ENCODE measurements around the gene NHP2. TPM values are rescaled to one million over a fixed set of nuclear protein-coding genes. Genes with fewer than 3 reads are reported as not detected.

Gene NHP2
- total and polyA plus RNA-seq, 4 donors, result 64.7 to 199 (median 132) TPM

DNA sequence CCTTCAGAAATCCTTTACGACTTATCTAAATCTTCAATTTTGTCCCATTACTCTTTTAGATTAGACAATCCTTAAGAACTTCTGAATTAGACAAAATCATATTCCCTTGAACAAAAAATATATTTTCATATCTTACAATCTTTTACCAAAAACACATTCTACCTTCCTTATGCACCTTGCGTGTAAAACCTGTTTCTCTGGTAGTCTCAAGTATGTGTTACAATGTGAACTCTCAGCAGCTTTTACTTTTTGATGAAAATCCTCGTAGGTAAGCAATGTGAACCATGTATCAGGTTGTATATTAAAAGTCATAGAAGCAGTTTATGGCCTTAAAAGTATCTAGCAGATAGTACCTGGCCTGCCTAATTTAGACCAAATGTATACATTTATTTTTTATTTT lies 20.8 kb upstream of the NHP2 start:
- H3K4me1 ChIP-seq (ENCODE audit: control insufficient read depth in 5 of 5, insufficient read depth in 5 of 5, low read length in 5 of 5), result no peaks in the 10 kb centered on the region
- 80 to 87% methylated on average over 3 of the region's 3 CpGs for WGBS, 2 donors
- H3K9ac ChIP-seq (ENCODE audit: insufficient read depth in 1 of 2, low read length in 2 of 2), result no peak overlapping the region
- H3K36me3 ChIP-seq (ENCODE audit: control insufficient read depth in 4 of 4, insufficient read depth in 4 of 4, low read length in 4 of 4), result no peaks in the 10 kb centered on the region
- H3K27ac ChIP-seq (ENCODE audit: low read depth in 1 of 2, low read length in 1 of 2), result no peak overlapping the region
- DNase-seq, result peak in 2 of 3 donors; percentile 50 to 80
- TF ChIP-seq, protein P1, sequence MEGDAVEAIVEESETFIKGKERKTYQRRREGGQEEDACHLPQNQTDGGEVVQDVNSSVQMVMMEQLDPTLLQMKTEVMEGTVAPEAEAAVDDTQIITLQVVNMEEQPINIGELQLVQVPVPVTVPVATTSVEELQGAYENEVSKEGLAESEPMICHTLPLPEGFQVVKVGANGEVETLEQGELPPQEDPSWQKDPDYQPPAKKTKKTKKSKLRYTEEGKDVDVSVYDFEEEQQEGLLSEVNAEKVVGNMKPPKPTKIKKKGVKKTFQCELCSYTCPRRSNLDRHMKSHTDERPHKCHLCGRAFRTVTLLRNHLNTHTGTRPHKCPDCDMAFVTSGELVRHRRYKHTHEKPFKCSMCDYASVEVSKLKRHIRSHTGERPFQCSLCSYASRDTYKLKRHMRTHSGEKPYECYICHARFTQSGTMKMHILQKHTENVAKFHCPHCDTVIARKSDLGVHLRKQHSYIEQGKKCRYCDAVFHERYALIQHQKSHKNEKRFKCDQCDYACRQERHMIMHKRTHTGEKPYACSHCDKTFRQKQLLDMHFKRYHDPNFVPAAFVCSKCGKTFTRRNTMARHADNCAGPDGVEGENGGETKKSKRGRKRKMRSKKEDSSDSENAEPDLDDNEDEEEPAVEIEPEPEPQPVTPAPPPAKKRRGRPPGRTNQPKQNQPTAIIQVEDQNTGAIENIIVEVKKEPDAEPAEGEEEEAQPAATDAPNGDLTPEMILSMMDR (IDR thresholded peaks at IDR 0.05; ENCODE audit: control extremely low read depth, extremely low read depth), result no peak
- H3K27me3 ChIP-seq (ENCODE audit: control insufficient read depth in 3 of 3, insufficient read depth in 3 of 3, low read length in 2 of 3), result no peaks in the 10 kb centered on the region
- no peaks in the 10 kb centered on the region for H3K9me3 ChIP-seq (ENCODE audit: control insufficient read depth in 4 of 4, insufficient read depth in 3 of 4, low read length in 3 of 4)
- H3K4me3 ChIP-seq, result no peak overlapping the region
- no peak for ATAC-seq (ENCODE audit: insufficient read depth, low FRiP score)

DNA sequence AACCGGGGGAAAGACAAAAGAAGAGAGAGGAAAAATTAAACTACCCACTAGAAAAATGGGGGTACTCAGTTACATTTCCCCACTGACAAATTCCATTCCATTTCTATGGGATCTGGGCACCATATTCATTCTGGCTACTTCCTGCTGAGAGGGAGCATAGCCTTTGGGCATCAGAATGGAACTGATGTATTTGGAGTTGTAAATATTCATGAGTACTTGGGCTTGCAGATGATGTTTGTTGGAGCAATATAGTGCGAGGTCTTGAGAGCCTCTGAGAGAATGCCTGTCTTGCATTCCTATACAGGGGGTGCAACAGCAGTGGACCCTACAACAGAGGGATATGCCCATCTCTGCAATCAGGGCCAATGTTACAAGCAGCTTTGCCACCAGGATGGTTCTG lies 16.8 kb upstream of the NHP2 start:
- Histone ChIP-seq H3K4me3 (no peak overlapping the region), H3K9me3 (ENCODE audit: control insufficient read depth in 4 of 4, insufficient read depth in 3 of 4, low read length in 3 of 4) (no peaks in the 10 kb centered on the region)
- TF ChIP-seq, protein P1 (IDR thresholded peaks at IDR 0.05; ENCODE audit: control extremely low read depth, extremely low read depth), result no peak

DNA sequence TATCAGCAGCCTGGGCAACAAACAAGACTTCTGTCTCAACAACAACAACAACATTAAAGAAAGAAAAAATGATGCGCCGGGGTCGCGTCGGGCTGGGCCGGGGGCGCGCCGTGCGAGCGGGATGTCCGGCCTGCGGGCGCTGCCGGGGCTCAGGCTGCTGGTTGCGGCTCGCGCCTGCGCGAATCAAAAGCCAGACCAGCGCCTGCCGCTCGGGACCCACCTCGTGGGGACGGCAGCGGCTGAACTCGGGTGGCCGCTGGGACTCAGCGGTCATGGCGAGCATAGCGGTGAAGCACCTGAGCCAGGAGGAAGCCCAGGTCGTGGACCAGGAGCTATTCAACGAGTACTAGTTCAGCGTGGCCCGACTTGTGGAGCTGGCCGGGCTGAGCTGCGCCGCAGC lies 11.9 kb upstream of the NHP2 start:
- Histone ChIP-seq H3K9ac (ENCODE audit: insufficient read depth in 1 of 2, low read length in 2 of 2) (no peak overlapping the region), H3K27me3 (ENCODE audit: control insufficient read depth in 3 of 3, insufficient read depth in 3 of 3, low read length in 2 of 3) (peaks cover 0 to 20% (median 7%) of the 10 kb centered on the region in 3 donors), H3K27ac (ENCODE audit: low read depth in 1 of 2, low read length in 1 of 2) (no peak overlapping the region), H3K36me3 (ENCODE audit: control insufficient read depth in 4 of 4, insufficient read depth in 4 of 4, low read length in 4 of 4) (no peaks in the 10 kb centered on the region), H3K4me1 (ENCODE audit: control insufficient read depth in 5 of 5, insufficient read depth in 5 of 5, low read length in 5 of 5) (peaks cover 0 to 6% (median 0%) of the 10 kb centered on the region in 5 donors), H3K4me3 (no peak overlapping the region), H3K9me3 (ENCODE audit: control insufficient read depth in 4 of 4, insufficient read depth in 3 of 4, low read length in 3 of 4) (peaks cover 0 to 2% (median 0%) of the 10 kb centered on the region in 4 donors)
- DNase-seq (no peak), ATAC-seq (ENCODE audit: insufficient read depth, low FRiP score) (no peak)
- TF ChIP-seq, protein P1 (IDR thresholded peaks at IDR 0.05; ENCODE audit: control extremely low read depth, extremely low read depth), result no peak
- 39 to 58% methylated on average over 38 of the region's 38 CpGs for WGBS, 2 donors

More for the DNA sequence above, 16.8 kb upstream of the NHP2 start:
- 85 to 95% methylated on average over 2 of the region's 2 CpGs for WGBS, 2 donors
- peaks cover 0 to 8% (median 4%) of the 10 kb centered on the region in 3 donors for H3K27me3 ChIP-seq (ENCODE audit: control insufficient read depth in 3 of 3, insufficient read depth in 3 of 3, low read length in 2 of 3)
- DNase-seq, result no peak
- H3K27ac ChIP-seq (ENCODE audit: low read depth in 1 of 2, low read length in 1 of 2), result no peak overlapping the region
- no peak overlapping the region for H3K9ac ChIP-seq (ENCODE audit: insufficient read depth in 1 of 2, low read length in 2 of 2)
- ATAC-seq (ENCODE audit: insufficient read depth, low FRiP score), result no peak
- H3K36me3 ChIP-seq (ENCODE audit: control insufficient read depth in 4 of 4, insufficient read depth in 4 of 4, low read length in 4 of 4), result no peaks in the 10 kb centered on the region
- H3K4me1 ChIP-seq (ENCODE audit: control insufficient read depth in 5 of 5, insufficient read depth in 5 of 5, low read length in 5 of 5), result no peaks in the 10 kb centered on the region
